Thyroid gland (tissue), 4 donors: ENCODE results near the gene PPM1L.

Source experiments
- POLR2A ChIP-seq, 2 donors: fragments of 450-650 bp; IDR thresholded peaks; one replicate each; pipeline ENCODE4 v1.6.1; 2017; ENCODE audit warnings: antibody characterized with exemption in 2 of 2, mild to moderate bottlenecking in 2 of 2, moderate library complexity in 1 of 2
- TF ChIP-seq, protein P1 (sequence below), 6 experiments: fragments of 200-600 bp in 3 of 6; fragments of 450-650 bp in 3 of 6; sonication (generic) in 3 of 6; IDR thresholded peaks; one replicate each; pipeline ENCODE4 v1.5.1; 2016 to 2019; ENCODE audit warnings: antibody characterized with exemption in 6 of 6, mild to moderate bottlenecking in 2 of 6, inconsistent platforms in 1 of 6, moderate library complexity in 1 of 6

DNA sequence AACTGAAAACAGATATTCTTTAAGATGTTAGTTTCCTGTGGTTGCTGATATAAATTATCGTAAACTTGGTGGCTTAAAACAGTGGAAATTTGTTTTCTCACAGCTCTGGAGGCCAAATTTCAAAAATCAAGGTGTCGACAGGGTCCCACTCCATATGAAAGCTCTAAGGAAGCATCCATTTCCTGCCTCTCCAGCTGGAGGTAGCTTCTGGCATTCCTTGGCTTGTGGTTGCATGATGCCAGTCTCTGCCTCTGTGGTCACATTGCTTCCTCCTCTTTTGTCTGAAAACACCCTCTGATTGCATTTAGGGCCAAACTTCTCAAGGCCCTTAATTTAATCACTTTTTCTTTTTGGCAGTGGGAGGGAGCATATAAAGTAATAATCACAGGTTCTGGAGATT, 96.8 kb downstream of the PPM1L start:
- TF ChIP-seq POLR2A (IDR thresholded peaks at IDR 0.05): no peak
- TF ChIP-seq, protein P1, sequence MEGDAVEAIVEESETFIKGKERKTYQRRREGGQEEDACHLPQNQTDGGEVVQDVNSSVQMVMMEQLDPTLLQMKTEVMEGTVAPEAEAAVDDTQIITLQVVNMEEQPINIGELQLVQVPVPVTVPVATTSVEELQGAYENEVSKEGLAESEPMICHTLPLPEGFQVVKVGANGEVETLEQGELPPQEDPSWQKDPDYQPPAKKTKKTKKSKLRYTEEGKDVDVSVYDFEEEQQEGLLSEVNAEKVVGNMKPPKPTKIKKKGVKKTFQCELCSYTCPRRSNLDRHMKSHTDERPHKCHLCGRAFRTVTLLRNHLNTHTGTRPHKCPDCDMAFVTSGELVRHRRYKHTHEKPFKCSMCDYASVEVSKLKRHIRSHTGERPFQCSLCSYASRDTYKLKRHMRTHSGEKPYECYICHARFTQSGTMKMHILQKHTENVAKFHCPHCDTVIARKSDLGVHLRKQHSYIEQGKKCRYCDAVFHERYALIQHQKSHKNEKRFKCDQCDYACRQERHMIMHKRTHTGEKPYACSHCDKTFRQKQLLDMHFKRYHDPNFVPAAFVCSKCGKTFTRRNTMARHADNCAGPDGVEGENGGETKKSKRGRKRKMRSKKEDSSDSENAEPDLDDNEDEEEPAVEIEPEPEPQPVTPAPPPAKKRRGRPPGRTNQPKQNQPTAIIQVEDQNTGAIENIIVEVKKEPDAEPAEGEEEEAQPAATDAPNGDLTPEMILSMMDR (IDR thresholded peaks at IDR 0.05): no peak
